ENCODE measurements around the gene CORO7.

Gene CORO7

GRCh38 chr16:4381935-4382794 is 34.2 kb downstream of the CORO7 start:
- DNase-seq: no peak

GRCh38 chr16:4381072-4381934 is 35.1 kb downstream of the CORO7 start:
- no peak for DNase-seq

GRCh38 chr16:4380119-4381063 is 36.0 kb downstream of the CORO7 start:
- DNase-seq: no peak

GRCh38 chr16:4378999-4379690 is 37.3 kb downstream of the CORO7 start:
- DNase-seq: no peak

GRCh38 chr16:4378161-4378666 is 38.2 kb downstream of the CORO7 start:
- DNase-seq: no peak

GRCh38 chr16:4377573-4378154 is 38.7 kb downstream of the CORO7 start:
- no peak for DNase-seq

DNA sequence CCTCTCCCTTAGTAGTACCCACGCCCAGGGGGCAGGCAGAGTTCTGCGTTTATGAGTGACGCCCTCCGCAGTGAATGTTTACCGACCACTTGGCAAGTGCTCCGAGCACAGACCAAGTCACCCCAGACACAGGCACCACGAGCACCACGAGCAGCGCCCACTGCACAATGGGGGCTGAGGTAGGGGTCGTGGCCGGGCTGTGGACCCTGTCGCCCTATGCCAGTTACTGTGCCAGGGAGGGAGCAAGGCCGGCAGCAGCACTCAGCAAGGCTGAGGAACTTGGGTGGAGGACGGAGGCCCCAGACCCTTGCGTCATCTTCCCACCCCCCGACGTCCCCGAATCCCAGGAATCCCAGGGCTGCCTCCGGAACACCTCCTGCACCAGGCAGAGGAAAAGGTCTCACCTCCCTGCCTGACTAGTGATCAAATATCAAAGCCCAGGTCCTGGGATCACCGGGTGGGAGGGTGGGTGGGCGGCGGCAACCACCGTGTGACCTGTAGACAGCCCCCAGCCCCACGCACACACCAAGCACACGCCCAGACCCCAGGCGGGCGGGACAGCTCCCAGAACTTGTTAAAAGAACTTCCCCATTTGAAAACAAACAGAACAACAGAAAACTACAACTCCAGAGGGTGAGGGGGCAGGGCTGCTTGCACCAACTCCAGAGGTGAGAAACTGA is 39.4 kb downstream of the CORO7 start:
- no peak for DNase-seq

DNA sequence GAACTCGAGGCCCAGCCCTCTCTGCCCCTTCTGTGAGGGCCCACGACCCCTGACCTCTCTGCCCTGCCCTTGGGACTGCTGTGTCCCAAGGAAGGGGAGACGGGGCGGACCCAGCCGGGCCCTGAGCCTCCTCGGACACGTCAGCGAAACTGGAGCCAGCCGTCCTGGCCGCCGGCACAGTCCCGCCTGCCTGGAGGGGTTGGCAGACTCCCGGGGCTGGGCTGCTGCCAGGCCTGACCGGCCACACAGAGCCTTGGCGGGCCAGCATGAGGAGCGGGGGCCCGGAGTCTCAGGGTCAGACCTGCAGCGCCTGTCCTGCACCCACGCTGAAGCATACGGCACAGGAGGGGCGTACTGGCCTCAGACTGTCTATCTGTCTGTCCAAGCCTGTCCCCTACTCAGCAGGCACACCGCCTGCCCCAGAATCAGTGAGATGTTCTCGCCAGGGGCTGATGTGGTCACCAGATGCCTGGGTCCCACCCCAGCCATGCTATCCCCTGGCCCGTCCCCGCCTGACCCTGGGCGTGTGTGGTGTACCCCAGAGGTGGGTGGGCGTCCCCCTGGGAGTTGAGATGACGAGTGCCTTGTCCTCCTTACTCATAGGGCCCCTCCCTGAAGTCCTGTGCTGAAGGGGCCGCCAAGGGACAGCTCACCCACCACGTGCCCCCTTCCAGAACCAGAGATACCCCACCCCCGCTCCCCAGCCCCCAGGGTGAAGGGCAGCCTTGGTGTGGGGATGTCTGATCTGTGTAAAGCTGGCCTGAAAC is 40.1 kb downstream of the CORO7 start:
- no peak for DNase-seq

DNA sequence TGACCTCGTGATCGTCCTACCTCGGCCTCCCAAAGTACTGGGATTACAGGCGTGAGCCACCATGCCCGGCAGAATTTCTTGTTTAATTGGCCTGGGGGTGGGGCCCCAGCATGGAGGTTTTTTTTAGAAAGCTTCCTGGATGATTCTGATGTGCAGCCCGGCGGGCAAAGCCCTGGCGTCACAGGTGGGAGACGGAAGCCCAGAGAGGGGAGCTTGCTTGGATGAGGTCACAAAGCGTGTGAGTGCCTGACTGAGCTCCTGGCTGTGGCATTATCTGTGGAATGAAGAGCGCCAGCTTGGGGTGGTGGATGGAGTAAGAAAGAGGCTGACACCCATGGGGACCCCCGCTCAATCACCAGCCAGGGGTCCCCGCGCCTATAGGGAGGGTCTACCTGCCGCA is 40.7 kb downstream of the CORO7 start:
- no peak for DNase-seq

DNA sequence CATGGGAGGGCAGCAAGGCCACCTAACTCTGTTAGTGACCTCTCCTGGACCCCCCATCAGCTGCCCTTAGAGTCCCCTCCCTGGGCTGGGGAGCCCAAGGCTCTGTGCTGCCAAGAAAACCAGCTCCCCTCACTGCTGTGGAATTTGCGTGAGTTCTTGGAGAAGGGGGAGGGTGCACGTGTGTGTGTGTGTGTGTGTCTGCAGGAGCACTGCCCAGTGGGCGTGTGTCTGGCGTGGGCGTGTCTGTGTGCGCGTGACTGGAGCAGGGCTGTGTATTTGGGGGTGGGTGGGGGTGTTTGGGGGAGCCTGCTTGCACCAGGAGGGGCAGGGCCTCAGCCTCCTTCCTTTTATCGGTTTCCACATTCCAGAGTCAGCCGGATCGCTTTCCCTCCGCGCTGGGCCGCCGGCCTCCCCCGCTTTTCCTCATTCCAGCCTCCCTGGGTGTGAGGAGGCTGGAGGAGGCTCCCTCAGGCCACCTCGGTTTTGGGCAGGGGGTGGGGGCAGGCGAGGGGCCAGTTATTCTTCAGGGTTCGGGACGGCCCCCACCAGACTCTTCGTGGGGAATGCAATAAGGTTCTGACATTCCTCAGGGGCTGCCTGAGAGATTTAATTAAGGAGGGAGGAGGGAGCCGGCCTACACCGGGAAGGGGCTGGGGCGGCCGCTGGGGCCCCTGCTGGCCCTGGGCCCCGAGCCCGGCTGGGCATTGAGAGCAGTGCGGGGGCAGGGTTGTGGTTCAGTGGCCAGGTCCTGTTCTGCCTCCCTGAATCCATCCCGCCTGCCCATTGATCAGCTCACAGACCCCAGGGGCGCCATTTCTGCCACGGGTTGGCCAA is 42.3 kb downstream of the CORO7 start:
- no peak for DNase-seq

GRCh38 chr16:4373356-4373908 is 43.0 kb downstream of the CORO7 start:
- no peak for DNase-seq

GRCh38 chr16:4372578-4373355 is 43.6 kb downstream of the CORO7 start:
- DNase-seq: no peak

DNA sequence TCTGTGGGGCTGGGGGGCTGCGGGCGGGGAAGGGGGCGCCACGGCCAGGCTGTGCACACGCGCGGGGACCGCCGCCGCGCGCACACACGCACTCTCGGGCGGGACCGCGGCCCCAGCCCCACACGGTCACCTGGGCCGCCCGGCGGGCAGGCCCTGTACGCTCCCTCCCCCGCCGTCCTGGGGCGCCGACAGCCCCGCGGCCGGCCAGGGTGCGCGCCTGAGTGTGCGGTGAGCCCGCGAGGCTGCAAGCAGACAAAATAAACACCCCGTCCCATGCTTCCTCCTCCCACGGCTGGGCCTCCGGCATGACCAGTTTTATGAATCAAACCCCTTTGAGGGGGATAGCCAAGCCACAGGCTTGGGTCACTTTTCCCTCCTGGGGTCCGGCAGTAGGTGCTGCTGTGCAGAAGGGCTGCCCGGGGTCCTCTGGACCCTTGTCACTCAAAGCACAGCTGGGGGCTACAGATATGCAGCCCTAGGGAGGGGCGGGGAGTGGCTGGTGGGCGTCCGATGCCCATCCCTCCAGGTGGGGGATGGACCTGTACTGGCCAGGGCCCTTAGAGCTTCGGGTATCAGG is 44.3 kb downstream of the CORO7 start:
- peak; percentile 32 for DNase-seq

DNA sequence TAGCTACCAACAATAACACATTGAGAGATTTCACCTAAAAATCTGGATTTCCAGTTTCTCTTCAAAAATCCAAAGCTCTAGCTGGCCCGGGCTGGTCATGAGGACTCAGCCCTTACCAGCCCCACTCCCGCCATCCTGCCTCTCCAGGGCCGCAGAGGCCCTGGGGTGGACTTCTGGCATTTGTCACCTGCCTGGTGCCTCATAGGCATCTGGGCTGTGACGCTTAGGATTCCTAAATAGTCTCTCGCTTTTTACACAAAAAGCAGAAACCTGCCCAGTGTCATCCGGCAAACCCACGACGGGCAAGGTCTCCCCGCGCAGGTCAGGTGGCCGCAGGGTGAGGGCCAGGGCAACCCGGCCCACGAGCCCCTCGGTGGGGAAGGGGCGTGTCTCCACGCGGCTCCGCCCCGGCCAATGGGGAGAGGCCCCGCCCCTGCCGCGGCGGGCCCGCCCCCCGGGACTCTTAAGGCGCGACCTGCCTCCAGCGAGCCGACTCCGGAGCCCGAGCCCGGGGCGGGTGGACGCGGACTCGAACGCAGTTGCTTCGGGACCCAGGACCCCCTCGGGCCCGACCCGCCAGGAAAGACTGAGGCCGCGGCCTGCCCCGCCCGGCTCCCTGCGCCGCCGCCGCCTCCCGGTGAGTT is 44.9 kb downstream of the CORO7 start, which contains the start of gene VASN:
Gene VASN, plus strand, starts transcription at position 492 of the 644 bp plus-strand sequence. CDS start 9,030 bp downstream, outside the sequence.
- peak; percentile 75 for DNase-seq

DNA sequence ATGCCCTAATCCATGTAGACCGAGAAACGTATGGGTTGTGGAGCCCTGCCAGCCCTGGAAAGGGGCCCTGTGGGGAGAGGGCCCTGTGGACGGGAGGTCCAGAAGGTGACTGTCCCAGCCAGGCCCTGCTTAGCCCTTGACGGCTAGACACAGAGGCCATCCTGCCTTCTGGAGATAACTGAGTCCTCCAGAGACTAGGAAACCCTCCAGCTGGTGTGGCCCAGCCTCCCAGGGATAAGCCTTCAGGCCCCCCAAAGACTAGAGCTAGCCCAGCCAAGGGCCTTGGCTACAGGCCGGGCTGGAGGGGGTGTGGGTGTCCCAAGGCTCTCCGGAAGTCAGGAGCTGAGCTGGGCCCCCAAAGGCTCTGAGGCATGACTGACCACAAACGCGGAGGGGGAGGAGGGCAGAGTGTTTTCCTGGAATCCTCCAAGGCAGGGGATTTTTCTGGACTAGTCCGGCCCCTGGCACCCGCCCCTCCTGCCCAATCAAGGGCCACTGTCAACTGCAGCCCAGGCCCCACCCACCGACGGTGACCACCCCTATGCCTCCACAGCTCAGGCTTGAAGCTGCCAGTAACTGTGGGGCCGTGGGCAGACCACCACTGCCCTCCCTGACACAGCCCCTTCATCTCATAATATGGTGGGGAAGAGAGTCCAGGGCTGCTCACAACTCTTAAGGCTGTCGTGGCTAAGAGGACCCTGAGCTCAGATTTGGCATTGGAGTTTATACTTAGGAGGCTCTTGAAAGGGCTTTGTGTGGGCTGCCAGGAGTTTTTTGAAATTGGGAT is 45.6 kb downstream of the CORO7 start:
- DNase-seq: no peak

- no peak for DNase-seq
Observed at GRCh38 chr16:4370151-4370550, 46.2 kb downstream of the CORO7 start.

Data from activated naive CD4-positive, alpha-beta T cell treated with anti-CD3 and anti-CD28 coated beads, Interleukin-2, amount 50 U/mL, for 16 hours (primary cell).